PC-3 (cell line): ENCODE measurements around the gene UFD1.

Experiments used
- EZH2 ChIP-seq: fragments of 300-600 bp; sonication (generic); IDR thresholded peaks from one replicate; pipeline ENCODE4 v1.6.1; 2017; ENCODE audit warnings: antibody characterized with exemption, mild to moderate bottlenecking, low read length; ENCODE audit not compliant: unreplicated experiment
- TF ChIP-seq, protein P1 (sequence below): fragments of 300-600 bp; sonication (generic); conservative IDR thresholded peaks from 2 replicates; pipeline ENCODE4 v1.5.1; 2017; ENCODE audit warnings: antibody characterized with exemption, low read depth, mild to moderate bottlenecking, low read length

GRCh38 chr22:19401483-19401882, 77.5 kb downstream of the UFD1 start:
- TF ChIP-seq, protein P1, sequence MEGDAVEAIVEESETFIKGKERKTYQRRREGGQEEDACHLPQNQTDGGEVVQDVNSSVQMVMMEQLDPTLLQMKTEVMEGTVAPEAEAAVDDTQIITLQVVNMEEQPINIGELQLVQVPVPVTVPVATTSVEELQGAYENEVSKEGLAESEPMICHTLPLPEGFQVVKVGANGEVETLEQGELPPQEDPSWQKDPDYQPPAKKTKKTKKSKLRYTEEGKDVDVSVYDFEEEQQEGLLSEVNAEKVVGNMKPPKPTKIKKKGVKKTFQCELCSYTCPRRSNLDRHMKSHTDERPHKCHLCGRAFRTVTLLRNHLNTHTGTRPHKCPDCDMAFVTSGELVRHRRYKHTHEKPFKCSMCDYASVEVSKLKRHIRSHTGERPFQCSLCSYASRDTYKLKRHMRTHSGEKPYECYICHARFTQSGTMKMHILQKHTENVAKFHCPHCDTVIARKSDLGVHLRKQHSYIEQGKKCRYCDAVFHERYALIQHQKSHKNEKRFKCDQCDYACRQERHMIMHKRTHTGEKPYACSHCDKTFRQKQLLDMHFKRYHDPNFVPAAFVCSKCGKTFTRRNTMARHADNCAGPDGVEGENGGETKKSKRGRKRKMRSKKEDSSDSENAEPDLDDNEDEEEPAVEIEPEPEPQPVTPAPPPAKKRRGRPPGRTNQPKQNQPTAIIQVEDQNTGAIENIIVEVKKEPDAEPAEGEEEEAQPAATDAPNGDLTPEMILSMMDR, result no peak
- TF ChIP-seq EZH2, result no peak
